ENCODE measurements around the gene MPHOSPH10. TPM values are rescaled to one million over a fixed set of nuclear protein-coding genes. Genes with fewer than 3 reads are reported as not detected.
"Not testable (repeated sequence)": the region's sequence is repeated elsewhere in the genome, so short reads cannot be mapped to it uniquely, and the experiment has no call there.

MPHOSPH10 gene
- total RNA-seq, 2 donors from 2014 or later = 17.2 to 37.0 TPM

DNA sequence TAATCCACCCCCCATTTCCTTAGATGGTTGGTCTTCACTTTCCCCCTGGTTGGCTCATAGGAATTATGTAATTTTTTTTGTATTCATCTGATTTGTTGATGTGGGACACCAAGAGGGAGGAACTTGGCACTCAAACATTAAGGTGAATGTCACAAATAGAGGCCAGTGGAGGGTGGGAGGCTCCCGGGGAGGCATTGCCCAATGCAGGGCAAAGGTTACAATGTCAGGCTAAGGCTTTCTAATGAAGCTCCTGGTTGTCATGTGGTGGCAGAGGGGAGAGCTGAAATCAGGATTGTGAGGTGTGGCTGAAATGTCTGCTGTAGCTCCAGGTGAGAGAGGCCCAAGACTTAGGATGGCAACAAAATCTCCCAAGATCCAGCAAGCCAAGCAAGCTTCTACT lies 42.7 kb downstream of the MPHOSPH10 start:
- Histone ChIP-seq H3K27ac (no peak overlapping the region), H3K27me3 (replicated peaks; ENCODE audit: insufficient read depth) (no peaks in the 10 kb centered on the region), H3K36me3 (no peaks in the 10 kb centered on the region), H3K4me3 (no peak overlapping the region), H3K9me3 (no peaks in the 10 kb centered on the region), H3K4me1 (ENCODE audit: control insufficient read depth in 1 of 2, low read depth in 2 of 2) (no peaks in the 10 kb centered on the region)
- ATAC-seq (ENCODE audit: insufficient number of reproducible peaks, low FRiP score, low read depth) (no peak), DNase-seq (ENCODE audit: low spot score) (no peak)
- TF ChIP-seq, protein P1, sequence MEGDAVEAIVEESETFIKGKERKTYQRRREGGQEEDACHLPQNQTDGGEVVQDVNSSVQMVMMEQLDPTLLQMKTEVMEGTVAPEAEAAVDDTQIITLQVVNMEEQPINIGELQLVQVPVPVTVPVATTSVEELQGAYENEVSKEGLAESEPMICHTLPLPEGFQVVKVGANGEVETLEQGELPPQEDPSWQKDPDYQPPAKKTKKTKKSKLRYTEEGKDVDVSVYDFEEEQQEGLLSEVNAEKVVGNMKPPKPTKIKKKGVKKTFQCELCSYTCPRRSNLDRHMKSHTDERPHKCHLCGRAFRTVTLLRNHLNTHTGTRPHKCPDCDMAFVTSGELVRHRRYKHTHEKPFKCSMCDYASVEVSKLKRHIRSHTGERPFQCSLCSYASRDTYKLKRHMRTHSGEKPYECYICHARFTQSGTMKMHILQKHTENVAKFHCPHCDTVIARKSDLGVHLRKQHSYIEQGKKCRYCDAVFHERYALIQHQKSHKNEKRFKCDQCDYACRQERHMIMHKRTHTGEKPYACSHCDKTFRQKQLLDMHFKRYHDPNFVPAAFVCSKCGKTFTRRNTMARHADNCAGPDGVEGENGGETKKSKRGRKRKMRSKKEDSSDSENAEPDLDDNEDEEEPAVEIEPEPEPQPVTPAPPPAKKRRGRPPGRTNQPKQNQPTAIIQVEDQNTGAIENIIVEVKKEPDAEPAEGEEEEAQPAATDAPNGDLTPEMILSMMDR (IDR thresholded peaks at IDR 0.05) = no peak

DNA sequence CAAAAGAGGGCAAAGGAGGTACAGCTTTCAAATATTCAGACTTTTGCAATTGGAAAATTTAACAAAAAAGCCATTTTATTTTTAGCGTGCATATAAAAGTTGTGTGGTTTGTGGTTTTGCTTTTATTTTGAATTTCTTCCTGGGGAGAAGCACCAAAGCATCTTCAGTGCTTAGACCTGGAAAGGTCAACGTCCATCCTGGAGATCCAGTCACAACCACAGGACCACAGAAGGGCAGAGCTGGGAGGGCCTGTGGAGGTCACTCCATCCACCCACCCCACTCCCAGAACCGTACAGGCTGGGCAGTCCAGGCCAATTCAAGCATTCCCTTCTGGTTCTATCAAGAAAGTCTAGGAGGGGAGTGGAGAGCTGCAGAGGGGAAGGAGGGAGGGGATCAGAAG lies 43.8 kb downstream of the MPHOSPH10 start:
- no peak for DNase-seq (ENCODE audit: low spot score)
- Histone ChIP-seq H3K27me3 (replicated peaks; ENCODE audit: insufficient read depth) (no peaks in the 10 kb centered on the region), H3K9me3 (no peaks in the 10 kb centered on the region), H3K36me3 (no peaks in the 10 kb centered on the region), H3K27ac (no peak overlapping the region), H3K4me1 (ENCODE audit: control insufficient read depth in 1 of 2, low read depth in 2 of 2) (no peaks in the 10 kb centered on the region), H3K4me3 (no peak overlapping the region)
- TF ChIP-seq, protein P1 (IDR thresholded peaks at IDR 0.05) = no peak
- ATAC-seq (ENCODE audit: insufficient number of reproducible peaks, low FRiP score, low read depth) = no peak

DNA sequence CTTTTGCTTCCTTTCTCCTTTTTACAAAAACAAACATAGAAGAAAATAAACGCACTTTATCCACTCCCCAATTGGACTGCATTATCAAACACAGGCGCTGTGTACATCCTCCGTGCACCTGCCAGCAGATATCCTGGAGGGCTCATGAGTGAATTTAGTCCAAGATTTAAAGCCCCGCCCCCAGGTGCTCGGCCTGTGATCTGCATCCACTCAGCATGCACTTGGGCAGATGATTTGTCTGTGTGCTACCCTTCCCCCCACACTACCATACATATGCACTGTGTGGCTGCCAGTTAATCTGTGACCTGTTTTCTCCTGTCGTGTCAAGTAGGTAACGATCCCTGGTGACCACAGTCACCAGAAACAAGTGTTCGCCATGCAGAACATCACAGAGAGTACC lies 48.4 kb downstream of the MPHOSPH10 start:
- DNase-seq (ENCODE audit: low spot score); H3K4me3 ChIP-seq; H3K27ac ChIP-seq; H3K9me3 ChIP-seq; H3K27me3 ChIP-seq (replicated peaks; ENCODE audit: insufficient read depth); ATAC-seq (ENCODE audit: insufficient number of reproducible peaks, low FRiP score, low read depth); H3K4me1 ChIP-seq (ENCODE audit: control insufficient read depth in 1 of 2, low read depth in 2 of 2); H3K36me3 ChIP-seq: not testable (repeated sequence)

DNA sequence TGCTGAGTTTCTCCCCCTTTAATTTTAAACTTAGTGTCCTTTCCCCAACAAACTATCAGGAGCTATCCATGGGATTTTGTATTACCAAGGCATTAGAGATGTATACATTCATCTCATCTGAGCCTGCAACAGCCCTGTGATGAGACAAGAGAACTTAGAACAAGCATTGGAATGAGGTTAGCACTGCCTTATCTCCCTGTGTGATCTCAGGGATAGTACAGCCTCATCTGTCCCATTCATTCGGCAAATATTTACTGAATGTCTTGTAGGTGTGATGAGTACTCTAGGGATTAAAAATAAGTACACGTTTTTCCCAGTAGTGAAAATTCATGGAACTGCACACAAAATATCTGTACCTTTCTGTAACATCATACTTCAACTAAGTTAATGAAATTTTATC lies 50.9 kb downstream of the MPHOSPH10 start:
- TF ChIP-seq, protein P1 (IDR thresholded peaks at IDR 0.05) = no peak
- H3K27ac ChIP-seq = no peak overlapping the region
- DNase-seq (ENCODE audit: low spot score) = no peak

DNA sequence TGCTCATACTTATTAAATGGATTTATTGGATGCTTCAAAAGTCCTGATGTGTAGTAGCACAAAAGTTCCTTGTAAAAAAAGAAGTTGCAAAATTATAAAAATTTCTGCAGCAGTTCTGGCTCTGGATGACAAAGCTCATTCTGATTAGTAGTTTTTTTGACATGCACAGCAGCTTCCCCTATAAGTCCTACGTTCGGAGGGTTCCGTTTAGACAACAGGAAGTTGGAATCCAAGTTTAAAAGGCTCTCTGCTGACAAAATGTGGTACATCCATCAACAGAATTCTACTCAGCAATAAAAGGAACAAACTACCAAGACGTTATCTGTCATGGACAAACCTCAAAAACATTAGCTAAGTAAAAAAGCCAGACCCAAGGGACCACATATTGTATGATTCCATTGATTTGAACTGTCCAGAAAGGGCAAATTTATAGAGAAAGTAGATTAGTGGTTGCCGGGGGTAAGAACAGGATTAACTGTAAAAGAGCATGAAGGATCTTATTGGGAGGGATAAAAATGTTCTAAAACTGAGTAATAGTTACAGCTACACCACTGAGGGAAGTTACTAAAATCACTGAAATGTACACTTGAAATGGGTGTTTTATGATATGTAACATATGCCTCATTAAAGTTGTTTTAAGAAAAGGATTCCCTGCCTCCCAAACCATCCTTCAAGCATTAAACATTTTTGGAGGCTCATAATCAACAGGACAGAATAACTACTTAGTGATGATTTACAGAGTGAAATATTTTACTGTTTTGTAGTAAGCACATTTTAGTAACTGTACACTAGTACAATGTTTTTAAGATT lies 53.1 kb downstream of the MPHOSPH10 start:
- not testable (repeated sequence) for H3K4me3 ChIP-seq; H3K4me1 ChIP-seq (ENCODE audit: control insufficient read depth in 1 of 2, low read depth in 2 of 2); H3K27ac ChIP-seq; H3K27me3 ChIP-seq (replicated peaks; ENCODE audit: insufficient read depth); ATAC-seq (ENCODE audit: insufficient number of reproducible peaks, low FRiP score, low read depth); DNase-seq (ENCODE audit: low spot score); H3K36me3 ChIP-seq; H3K9me3 ChIP-seq

More for the DNA sequence above, 50.9 kb downstream of the MPHOSPH10 start:
- no peak overlapping the region for H3K4me3 ChIP-seq
- H3K9me3 ChIP-seq = no peaks in the 10 kb centered on the region
- no peaks in the 10 kb centered on the region for H3K27me3 ChIP-seq (replicated peaks; ENCODE audit: insufficient read depth)
- H3K36me3 ChIP-seq = no peaks in the 10 kb centered on the region
- no peaks in the 10 kb centered on the region for H3K4me1 ChIP-seq (ENCODE audit: control insufficient read depth in 1 of 2, low read depth in 2 of 2)
- no peak for ATAC-seq (ENCODE audit: insufficient number of reproducible peaks, low FRiP score, low read depth)

DNA sequence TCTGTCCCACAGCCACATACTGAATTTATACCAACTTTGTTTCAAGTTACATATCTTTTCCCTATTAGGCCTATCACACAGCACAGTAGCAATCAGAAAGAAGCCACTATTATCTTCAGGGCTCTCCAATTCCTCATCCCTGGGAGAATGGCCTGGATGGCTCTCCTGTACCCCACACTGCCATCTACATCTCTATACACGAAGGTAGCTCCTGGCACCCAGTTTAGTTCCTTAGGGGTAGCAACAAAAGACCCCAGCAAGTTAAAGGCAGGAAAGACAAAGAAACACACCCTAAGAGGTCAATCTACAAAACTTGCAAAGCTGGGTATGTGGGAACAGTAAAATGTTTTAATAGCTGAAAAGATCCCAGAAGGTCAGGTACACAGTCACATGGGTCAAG lies 56.5 kb downstream of the MPHOSPH10 start:
- no peak overlapping the region for H3K27ac ChIP-seq
- DNase-seq (ENCODE audit: low spot score) = no peak
- ATAC-seq (ENCODE audit: insufficient number of reproducible peaks, low FRiP score, low read depth) = no peak
- TF ChIP-seq, protein P1 (IDR thresholded peaks at IDR 0.05) = no peak
- H3K4me1 ChIP-seq (ENCODE audit: control insufficient read depth in 1 of 2, low read depth in 2 of 2) = no peaks in the 10 kb centered on the region
- H3K9me3 ChIP-seq = no peaks in the 10 kb centered on the region
- no peak overlapping the region for H3K4me3 ChIP-seq
- no peaks in the 10 kb centered on the region for H3K27me3 ChIP-seq (replicated peaks; ENCODE audit: insufficient read depth)
- no peaks in the 10 kb centered on the region for H3K36me3 ChIP-seq

All from thoracic aorta (tissue), 2 donors.